DMS153 (cell line): ENCODE results near the gene CCDC33.

ENCODE experiments used
- DNase-seq: peaks from one replicate; lab custom pipeline; 2025; lab: John Stamatoyannopoulos, UW

CCDC33 gene

DNA sequence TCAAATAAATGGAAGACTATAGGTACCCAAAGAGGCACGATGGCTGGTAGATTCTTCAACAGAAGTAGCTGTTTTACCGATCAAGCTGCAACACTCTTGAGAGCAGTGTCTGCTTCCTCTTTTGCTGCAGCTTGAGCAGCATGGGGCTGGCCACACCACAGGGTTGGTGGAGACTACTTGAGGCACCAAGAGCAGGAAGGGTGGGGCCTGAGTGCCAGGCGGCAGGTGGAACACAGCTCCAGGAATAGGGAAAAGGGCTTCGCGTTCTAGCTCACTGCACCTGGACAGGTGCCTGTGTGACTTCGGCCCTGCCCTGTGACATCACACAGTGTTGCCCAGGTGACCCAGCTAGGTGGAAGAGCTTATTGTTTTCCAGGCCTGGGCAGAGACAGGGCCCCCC, at the start of gene CCDC33:
TSS of gene CCDC33 (plus strand) at position 365 of the 400 bp plus-strand sequence. CDS start 394 bp downstream, outside the sequence.
- peak; percentile 93 for DNase-seq

DNA sequence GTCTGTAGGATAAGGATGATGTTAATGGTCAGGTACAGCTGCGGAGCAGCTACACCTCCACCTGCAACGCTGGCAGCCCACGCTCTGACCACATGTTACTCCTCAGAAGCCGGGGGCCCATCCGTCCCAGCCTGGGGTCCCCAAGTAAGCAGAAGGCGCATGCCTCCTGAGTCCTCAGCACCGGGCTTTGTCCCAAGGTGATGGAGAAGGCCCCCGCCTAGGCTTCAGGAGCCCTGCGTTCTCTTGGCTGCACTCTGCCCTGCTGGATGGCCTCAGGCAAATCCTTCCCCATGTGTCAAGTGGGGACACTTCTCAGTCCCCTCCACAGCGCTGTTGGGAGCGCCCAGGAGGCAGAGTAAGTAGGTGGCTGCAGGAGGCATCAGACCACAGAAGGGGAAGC, 47.9 kb upstream of the CCDC33 start:
- DNase-seq = no peak

DNA sequence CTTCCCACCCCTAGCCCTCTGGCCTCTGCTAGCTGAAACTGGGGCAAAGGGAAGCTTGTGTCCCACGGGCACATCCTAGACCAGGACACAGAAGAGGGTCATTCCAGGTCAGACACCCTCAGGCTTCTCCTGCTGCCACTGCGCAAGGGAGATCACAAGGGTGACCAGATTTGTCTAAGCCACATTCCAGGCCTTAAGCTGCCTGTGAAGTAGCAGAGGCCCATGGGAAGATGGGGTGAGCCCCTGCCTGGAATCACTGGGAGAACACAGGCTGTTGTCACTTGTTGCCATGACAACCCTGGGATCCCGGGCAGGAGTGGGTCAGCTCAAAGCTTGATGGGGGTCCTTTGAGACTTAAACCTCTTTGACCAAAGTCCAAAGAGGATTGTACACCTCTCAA, 44.3 kb upstream of the CCDC33 start:
- no peak for DNase-seq

DNA sequence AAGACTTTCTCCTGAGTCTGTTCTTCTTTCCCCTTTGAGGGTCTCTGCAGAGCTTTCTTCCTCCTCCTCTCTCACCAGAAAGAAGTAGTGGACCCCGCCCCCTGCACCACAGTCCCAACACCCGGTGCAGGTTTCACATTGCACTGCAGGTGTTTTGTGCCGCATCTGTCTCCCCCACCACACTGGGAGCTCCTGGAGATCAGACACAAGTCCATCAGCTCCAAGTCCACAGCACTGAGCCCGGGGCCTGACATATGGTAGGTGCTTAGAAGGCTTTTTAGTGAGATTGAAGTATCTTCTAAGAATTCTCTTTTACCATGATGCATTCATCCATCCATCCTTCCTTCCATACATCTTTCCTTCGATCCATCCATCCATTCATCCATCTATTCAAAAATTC, 43.4 kb upstream of the CCDC33 start:
- no peak for DNase-seq

- DNase-seq = no peak
These were observed 42.8 kb upstream of the CCDC33 start for GRCh38 chr15:74193299-74193718.

DNA sequence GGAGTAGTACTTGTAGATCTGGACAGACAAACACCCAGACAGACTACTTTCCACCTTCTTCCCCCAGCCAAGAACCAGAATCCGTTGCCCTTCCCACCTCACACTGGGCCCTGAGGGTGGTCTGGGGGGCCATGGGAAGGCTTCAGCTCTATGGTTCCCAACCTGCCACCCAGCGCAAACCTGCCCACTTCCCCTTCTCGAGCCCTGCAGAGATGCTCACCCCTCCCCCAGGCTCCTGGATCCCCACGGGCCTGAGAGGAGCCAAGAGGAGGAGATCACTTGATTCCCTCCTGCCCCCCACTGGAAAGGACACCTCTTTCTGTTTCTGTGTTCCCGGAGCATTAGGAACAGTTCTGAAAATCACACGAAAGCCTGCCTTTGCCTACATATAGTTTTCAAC, 42.2 kb upstream of the CCDC33 start:
- DNase-seq = no peak

- no peak for DNase-seq
These were observed 41.3 kb upstream of the CCDC33 start for GRCh38 chr15:74194572-74195559.

GRCh38 chr15:74196175-74196574, 40.0 kb upstream of the CCDC33 start:
- no peak for DNase-seq

- DNase-seq = no peak
These were observed 38.8 kb upstream of the CCDC33 start for GRCh38 chr15:74197176-74197965.

DNA sequence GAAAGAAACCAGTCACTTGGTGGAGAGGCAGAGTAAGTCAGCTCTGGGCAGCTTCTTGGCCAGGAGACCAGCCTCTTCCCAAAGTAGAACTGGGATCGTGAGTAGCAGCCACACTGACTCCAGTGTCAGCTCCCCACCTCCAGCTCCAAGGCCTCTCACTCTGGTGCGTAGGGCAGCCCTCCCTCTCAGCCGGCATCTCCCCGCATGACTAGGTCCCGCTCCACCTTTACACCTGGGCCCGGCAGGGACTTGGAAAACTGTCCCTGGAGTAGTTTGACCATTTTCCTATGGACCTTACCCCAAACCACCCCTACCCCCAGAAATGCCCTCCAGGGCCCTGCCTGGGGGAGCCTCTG, 36.9 kb upstream of the CCDC33 start:
- no peak for DNase-seq

DNA sequence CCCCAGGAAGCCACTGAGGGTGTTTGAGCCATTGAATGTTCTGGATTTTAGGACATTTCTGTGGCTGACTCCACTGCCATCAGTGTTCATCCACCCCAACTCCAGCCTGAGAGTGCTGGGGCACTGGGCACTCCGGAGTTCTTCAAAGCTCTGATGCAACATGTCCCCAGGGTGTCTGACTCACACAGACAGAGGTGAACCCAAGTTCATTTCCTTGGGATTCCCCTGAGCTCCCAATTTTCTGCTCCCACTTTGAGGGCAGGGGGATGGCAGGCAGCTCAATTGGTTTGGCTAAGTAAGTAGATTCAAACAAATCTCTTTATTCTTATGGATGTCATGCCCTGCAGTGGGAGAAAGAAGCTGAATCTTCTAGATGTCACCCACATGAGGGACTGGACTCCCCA, 35.7 kb upstream of the CCDC33 start:
- no peak for DNase-seq

- DNase-seq = no peak
These were observed 35.2 kb upstream of the CCDC33 start for GRCh38 chr15:74200871-74201419.

DNA sequence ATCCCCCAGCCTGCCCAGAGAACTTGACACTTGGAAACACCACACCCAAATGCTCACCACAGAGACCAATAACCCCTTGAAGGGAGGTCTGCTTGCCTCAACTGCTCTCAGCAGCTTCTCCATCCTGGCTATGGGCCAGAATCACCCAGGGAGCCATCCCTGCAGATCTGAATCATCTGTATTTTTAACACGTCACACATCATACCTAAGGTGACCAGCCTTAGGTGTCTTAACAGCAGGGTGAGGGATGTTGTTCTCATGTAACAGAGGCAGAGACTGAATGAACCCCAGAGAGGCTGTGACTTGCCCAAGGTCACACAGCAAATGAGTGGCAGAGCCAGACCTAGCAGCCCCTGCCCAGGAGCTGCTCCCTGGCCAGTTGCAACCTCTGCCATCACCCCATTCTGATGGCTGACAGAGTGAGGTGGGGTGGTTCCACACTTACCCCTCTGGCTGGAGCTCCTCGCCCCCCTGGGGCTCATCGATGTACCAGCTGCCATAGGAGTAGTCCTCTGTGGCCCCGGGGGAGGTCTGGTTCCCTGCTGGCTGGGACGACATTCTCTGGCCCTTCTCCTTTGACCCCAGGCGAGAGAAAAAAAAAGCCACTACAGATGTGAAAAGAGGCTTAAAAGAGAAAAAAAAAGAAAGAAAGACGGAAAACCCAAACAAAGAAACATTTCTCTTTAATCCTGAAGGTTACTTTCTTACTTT, 34.3 kb upstream of the CCDC33 start:
- no peak for DNase-seq

DNA sequence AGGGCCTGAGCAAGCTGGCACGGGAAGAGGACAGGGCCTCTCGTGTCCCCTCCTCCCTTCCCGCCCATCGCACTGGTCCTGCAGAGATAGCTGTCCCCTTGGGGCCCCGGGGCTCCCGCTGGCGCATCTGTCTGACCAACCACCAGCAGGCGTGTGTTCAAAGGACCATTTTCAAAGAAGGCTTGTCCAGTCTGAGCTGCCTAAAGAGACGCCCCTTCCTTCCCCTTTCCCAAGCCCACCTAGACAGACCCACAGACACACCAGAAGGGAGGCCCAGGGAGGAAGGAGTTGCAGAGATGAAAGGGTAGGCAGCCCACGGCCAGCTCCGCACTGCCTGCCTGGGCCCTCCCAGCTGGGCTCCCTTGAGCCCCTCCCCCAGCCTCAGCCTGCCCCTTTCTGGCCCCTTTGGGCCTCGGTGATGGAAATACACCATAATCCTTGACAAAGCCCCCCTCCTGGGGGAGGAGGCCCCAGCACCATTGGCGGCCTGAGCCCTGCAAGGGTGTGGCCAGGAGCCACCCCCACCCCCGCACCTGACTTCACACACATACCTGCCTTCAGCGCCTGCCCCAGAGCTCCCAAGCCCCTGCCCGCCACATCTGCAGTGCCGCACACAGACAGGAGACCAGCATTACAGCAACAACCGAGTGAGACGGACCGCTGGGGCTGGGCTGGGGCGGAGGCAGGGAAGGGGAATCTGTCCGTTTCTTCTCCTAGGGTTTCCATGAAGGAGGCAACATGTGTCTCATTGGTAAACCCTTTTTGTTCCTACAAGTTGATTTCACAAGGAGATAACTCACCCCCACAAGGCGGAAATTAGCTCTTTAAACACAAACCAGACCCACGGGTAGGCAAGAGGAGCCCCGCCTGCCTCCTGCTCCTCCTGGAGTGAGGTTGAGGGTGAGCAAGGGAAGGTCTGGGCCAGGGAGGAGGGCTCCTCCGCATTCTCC, 33.4 kb upstream of the CCDC33 start, which contains the start of gene STRA6:
TSS of gene STRA6 (minus strand) at position 336 of the 950 bp plus-strand sequence. CDS start 520 bp downstream, outside the sequence.
- DNase-seq = peak; percentile 66

GRCh38 chr15:74203914-74204431, 32.2 kb upstream of the CCDC33 start:
- DNase-seq = no peak

GRCh38 chr15:74205582-74205947, 30.6 kb upstream of the CCDC33 start:
- no peak for DNase-seq

DNA sequence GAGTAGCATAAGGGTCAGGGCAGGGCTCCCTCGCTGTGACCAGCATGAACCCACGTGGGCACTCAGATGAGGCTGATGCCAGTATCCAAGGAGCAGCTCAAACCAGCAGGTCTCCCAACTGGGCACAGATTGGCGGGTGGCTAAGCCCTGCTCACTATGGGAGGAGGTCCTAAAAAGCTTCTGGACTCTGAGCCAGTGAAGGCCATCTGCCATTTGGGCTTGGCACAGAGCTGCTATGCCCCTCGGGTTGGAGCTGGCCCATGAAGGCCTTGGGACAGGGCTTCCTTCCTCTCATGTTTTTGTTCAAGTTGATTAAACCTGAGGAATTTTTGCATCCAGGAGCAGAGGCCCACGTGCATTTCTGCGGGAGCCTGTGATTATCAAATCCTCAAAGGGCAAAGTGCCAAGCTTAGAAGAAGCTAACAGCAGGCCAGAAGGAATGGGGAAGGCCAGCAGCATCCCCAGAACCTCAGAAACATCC, 29.3 kb upstream of the CCDC33 start:
- no peak for DNase-seq

GRCh38 chr15:74207652-74208440, 28.3 kb upstream of the CCDC33 start:
- DNase-seq = no peak

DNA sequence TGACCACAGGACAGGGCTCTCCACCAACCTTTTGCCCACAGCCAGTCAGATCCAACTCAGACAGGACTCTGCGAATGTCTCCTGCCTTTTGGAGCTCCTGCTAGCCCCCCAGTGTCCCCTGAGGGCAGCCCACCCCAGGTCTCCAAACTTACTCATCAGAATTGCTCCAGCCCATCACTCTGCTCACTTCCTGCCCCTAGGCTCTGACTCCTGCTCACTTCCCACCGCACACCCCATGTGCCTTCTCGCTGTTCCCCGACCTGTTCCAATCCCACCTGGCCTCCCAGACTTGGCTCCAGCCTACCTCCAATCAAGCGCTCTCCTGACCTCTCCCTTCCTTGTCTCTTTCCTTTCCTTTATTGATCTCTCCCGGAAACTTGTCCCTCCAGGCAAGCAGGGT, 27.6 kb upstream of the CCDC33 start:
- DNase-seq = no peak
